RWPE2 (cell line): ENCODE data around the gene COG7.

Experiments
- ATAC-seq: fragments of 200-7000 bp; cut with Tn5 transposase; 3 replicates; pipeline ENCODE4 v1.9.1; 2021; ENCODE audit warnings: low read depth
- DNase-seq: peaks from one replicate; pipeline ENCODE4 v3.0.0-alpha.2; 2020; ENCODE audit warnings: low spot score
- H3K27ac ChIP-seq: fragments of 450-650 bp; 2 replicates; pipeline ENCODE4 v1.5.1; 2017; ENCODE audit warnings: mild to moderate bottlenecking; ENCODE audit not compliant: poor library complexity, severe bottlenecking
- H3K27me3 ChIP-seq: fragments of 250-450 bp; sonication (Bioruptor Pico); 2 replicates; pipeline ENCODE4 v1.5.1; 2021; ENCODE audit warnings: mild to moderate bottlenecking, moderate library complexity; ENCODE audit not compliant: insufficient read depth, poor library complexity, severe bottlenecking
- H3K36me3 ChIP-seq: fragments of 250-450 bp; sonication (Bioruptor Pico); 2 replicates; pipeline ENCODE4 v1.5.1; 2020; ENCODE audit warnings: low read depth, mild to moderate bottlenecking, moderate library complexity
- H3K4me1 ChIP-seq: fragments of 250-450 bp; sonication (Bioruptor Pico); 2 replicates; pipeline ENCODE4 v1.5.1; 2021; ENCODE audit warnings: mild to moderate bottlenecking, moderate library complexity; ENCODE audit not compliant: insufficient read depth, poor library complexity, severe bottlenecking
- H3K4me3 ChIP-seq: fragments of 250-450 bp; sonication (Bioruptor Pico); 2 replicates; pipeline ENCODE4 v1.5.1; 2021; ENCODE audit warnings: mild to moderate bottlenecking, moderate library complexity; ENCODE audit not compliant: severe bottlenecking
- H3K9me3 ChIP-seq: fragments of 250-450 bp; sonication (Bioruptor Pico); 2 replicates; pipeline ENCODE4 v1.5.1; 2021; ENCODE audit warnings: mild to moderate bottlenecking, moderate library complexity; ENCODE audit not compliant: severe bottlenecking
- TF ChIP-seq, protein P1 (sequence below): fragments of 450-650 bp; IDR thresholded peaks from one replicate; pipeline ENCODE4 v1.5.1; 2017; ENCODE audit warnings: mild to moderate bottlenecking, moderate library complexity; ENCODE audit not compliant: poor library complexity, severe bottlenecking

The COG7 gene

DNA sequence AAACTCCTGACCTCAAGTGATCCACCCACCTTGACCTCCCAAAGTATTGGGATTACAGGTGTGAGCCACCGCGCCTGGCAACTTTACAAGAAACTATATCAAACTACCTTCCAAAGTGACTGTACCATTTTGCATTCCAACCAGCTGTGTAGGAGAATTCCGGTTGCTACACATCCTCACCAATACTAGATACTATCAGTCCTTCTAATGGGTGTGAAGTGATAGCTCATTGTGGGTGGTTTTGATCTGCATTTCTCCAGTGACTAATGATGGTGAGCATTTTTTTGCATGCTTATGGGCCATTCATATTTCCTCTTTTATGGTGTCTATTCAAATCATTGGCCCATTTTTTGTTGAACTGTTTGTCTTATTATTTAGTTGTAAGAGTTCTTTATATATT, 113.2 kb downstream of the COG7 start:
- no peaks in the 10 kb centered on the region for H3K27me3 ChIP-seq
- TF ChIP-seq, protein P1, sequence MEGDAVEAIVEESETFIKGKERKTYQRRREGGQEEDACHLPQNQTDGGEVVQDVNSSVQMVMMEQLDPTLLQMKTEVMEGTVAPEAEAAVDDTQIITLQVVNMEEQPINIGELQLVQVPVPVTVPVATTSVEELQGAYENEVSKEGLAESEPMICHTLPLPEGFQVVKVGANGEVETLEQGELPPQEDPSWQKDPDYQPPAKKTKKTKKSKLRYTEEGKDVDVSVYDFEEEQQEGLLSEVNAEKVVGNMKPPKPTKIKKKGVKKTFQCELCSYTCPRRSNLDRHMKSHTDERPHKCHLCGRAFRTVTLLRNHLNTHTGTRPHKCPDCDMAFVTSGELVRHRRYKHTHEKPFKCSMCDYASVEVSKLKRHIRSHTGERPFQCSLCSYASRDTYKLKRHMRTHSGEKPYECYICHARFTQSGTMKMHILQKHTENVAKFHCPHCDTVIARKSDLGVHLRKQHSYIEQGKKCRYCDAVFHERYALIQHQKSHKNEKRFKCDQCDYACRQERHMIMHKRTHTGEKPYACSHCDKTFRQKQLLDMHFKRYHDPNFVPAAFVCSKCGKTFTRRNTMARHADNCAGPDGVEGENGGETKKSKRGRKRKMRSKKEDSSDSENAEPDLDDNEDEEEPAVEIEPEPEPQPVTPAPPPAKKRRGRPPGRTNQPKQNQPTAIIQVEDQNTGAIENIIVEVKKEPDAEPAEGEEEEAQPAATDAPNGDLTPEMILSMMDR, result no peak
- no peak overlapping the region for H3K4me3 ChIP-seq
- H3K4me1 ChIP-seq, result no peaks in the 10 kb centered on the region
- no peaks in the 10 kb centered on the region for H3K36me3 ChIP-seq
- DNase-seq, result no peak
- no peak for ATAC-seq
- no peaks in the 10 kb centered on the region for H3K9me3 ChIP-seq
- H3K27ac ChIP-seq, result no peak overlapping the region
